CD4-positive, alpha-beta T cell treated with Interleukin-6 for 4 hours (primary cell): ENCODE data around the gene NELL2.
A peak's percentile ranks its signal among the peaks of the same experiment; 100 is the strongest.
"Not testable (repeated sequence)": the region's sequence is repeated elsewhere in the genome, so short reads cannot be mapped to it uniquely, and the experiment has no call there.

Experiments used
- DNase-seq: peaks from one replicate; pipeline ENCODE4 v3.0.0-alpha.2; 2020; ENCODE audit warnings: mixed read lengths

Gene NELL2

DNA sequence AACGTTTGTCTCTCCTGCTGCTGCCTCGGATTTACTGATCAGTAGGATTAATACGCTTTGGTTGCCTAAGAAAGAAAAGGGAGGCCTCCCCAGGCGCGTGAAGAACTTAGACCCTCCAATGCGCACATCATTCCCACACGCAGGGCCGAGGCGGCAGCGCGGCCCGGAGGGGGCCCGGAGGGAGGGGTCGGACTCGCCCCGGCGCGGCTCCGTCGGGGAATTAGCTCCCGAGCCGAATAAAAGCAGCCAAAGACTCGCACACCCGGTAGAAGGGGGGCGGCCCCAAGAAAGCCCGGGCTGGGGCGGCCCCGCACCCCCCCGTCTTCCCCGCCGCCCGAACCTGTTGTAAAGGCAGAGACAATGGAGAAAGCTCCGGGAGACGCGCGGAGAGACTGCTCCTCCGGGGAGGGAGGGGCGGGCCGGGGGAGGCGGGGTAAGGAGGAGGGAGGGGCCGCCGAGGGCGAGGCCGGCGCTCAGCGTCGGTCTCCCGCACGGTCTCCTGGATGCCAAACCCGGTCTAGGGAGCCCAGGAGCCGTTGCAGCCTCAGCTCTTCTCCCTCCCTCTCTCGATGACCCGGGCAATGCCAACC lies at the start of gene NELL2:
TSS of gene NELL2 (minus strand) at position 362 of the 590 bp plus-strand sequence. CDS start 446 bp downstream, outside the sequence.
- peak; percentile 78 for DNase-seq

- DNase-seq: no peak
Observed at GRCh38 chr12:44921736-44922135, 45.6 kb upstream of the NELL2 start.

GRCh38 chr12:44917141-44917540 lies 41.0 kb upstream of the NELL2 start:
- DNase-seq: no peak

DNA sequence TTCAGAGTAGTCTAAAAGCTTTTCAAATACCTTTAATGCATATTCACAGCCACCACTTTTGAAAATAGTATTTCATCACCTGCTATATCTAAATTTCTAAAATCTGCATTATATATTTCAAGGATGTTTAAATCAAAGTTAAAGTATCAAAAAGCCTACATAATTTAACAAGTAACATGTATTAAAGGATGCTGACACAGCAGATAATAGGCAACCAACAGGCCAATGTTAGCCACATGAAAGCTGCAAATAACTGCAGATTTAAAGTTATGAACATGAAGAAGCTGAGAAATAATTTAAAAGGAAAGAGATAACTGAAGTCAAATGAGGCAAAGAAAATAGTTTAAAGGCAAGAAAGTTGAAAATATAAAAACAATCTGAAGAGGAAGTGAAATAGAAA lies 39.8 kb upstream of the NELL2 start:
- no peak for DNase-seq

DNA sequence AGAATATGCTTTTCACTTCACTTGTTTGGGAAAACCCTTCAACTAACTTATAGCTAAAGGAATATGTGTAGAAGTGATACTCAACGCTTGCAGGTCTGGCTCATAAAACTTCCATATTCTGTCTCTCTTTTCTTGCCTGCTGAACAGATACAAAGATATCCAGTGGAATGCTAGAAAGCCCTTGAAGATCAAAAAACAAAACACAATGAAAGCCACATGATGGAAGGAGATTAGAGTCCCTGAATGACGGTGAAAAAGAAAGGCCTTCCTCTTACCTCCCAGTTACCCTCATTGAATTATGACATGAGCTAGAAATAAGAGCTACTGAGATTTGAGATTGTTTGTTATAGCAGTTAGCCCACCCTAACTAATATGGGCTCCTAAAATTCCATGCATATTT lies 28.2 kb upstream of the NELL2 start:
- no peak for DNase-seq

GRCh38 chr12:44898108-44898507 lies 22.0 kb upstream of the NELL2 start:
- DNase-seq: not testable (repeated sequence)

- no peak for DNase-seq
Observed at GRCh38 chr12:44889926-44890325, 13.8 kb upstream of the NELL2 start.

DNA sequence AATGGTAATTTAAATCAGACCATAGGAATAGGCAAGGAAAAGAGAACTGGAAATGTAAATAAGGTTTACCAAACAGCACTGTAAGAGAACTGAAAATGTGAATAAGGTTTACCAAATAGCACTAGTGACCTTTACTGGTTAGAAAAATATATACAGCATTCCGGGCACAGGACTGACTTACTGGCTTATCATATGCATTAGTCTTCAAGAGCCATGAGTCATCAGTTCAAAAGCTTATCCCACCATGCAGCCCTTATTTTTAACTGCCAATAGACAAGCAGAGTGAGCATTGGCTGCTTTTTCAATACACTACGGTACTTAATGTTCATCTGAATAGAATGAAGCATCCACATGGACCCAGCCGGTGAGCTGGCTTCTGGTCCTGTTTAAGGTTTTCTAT lies 13.0 kb upstream of the NELL2 start:
- no peak for DNase-seq

GRCh38 chr12:44885902-44886301 lies 9.8 kb upstream of the NELL2 start:
- no peak for DNase-seq

GRCh38 chr12:44881197-44881596 lies 5.1 kb upstream of the NELL2 start:
- DNase-seq: no peak

- DNase-seq: peak; percentile 51
Observed at GRCh38 chr12:44876544-44877410, 662 bp upstream of the NELL2 start.

DNA sequence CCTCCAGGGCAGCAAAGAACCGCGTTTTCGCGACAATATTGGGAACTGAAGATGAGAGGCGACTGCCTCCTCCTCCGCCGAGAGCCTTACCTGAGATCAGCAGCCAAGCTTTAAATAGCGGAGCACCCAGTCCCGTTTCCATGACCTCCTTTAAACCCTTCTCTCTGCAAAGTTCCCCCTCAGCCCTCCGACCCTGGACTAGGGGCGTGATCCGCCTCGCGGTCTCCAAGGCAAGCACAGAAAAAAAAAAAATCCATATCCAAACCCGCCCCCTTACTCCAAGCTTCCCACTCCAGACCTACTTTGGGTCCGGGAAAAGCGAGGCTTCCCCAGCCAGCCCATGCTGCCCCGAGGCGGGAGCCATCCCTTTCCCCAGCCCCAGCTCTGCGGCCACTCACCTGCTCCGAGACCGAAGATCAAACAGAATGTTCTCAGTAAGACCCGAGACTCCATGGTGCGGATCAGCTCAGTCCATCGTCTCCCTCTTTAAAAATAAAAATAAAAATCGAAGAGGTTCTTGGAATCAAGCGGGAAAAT lies 630 bp downstream of the NELL2 start:
- peak; percentile 29 for DNase-seq

- DNase-seq: peak; percentile 45
Observed at GRCh38 chr12:44874981-44875416, 1.1 kb downstream of the NELL2 start.

DNA sequence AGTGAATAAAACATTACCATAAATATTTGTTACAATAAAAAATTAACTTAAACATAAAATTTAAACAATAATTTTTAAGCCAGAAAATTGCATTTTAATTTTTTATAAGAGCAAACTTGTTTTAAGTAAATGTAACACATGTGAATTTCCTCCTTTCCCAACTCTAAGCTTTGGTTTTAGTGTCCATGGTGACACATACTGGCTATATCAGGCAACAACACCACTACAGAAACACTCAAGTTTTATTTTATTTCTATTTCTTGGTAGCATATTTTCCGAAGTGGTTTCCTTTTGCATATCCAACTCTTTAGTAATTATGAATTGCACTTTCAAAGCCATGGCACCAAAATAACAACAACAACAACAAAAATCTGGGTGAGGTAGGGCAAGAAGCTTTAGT lies 2.2 kb downstream of the NELL2 start:
- no peak for DNase-seq

DNA sequence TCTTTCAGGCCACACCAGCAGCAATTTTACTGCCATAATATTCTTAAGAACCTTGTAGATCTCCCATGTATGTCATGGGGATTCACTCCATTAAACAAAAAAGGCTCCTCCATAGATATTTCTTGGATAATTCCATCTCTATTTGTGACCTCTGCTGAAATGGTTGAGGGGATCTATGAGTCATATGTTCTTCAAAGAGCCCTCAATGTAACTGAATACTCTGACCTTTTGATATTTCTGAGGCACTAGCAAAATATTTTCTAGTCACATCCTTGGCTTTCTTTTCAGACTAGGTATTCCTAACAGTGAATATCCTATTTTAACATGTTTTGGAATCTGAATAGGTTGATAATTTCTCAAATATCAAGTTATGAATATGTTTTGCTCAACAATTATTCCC lies 6.6 kb downstream of the NELL2 start:
- no peak for DNase-seq

GRCh38 chr12:44863867-44864266 lies 12.2 kb downstream of the NELL2 start:
- no peak for DNase-seq

- no peak for DNase-seq
Observed at GRCh38 chr12:44859998-44860689, 16.0 kb downstream of the NELL2 start.

GRCh38 chr12:44858226-44858855 lies 17.8 kb downstream of the NELL2 start:
- DNase-seq: no peak

GRCh38 chr12:44852483-44852882 lies 23.6 kb downstream of the NELL2 start:
- DNase-seq: no peak

DNA sequence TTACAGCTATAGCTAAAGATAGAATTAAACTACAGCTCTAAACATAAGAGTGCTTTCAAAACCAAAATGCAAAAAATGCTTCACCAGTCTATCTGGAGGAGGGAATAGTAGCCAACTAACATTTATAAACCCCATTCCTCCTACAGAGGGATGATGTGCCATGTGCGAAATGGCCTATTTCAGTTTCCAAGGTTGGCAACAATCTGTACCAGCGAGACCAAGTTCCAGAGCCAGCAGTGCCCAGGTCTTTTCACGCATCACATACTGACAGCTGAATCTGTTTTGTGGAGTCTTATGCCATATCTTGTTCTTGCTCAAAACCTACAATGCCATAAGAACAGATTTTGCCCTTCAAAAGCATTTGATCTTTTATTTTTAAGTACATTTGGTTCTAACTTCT lies 24.5 kb downstream of the NELL2 start:
- no peak for DNase-seq

DNA sequence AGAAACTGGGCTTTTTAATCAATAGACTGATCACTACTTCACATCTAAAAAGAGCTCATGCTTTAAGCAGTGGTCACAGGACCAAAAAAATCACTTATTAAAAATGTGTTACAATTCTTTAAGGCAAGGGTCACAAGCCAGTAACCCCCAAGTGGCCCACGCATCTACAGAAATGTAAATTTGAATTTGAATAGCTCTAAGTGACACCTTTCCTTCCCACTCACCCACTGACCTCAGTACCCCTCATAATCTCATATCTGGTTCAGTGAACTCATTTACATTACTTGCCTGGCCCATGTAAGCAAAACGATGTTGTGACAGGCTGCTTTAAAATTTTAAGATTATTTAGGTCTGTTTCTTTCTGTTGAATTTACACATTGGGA lies 27.4 kb downstream of the NELL2 start:
- DNase-seq: no peak

DNA sequence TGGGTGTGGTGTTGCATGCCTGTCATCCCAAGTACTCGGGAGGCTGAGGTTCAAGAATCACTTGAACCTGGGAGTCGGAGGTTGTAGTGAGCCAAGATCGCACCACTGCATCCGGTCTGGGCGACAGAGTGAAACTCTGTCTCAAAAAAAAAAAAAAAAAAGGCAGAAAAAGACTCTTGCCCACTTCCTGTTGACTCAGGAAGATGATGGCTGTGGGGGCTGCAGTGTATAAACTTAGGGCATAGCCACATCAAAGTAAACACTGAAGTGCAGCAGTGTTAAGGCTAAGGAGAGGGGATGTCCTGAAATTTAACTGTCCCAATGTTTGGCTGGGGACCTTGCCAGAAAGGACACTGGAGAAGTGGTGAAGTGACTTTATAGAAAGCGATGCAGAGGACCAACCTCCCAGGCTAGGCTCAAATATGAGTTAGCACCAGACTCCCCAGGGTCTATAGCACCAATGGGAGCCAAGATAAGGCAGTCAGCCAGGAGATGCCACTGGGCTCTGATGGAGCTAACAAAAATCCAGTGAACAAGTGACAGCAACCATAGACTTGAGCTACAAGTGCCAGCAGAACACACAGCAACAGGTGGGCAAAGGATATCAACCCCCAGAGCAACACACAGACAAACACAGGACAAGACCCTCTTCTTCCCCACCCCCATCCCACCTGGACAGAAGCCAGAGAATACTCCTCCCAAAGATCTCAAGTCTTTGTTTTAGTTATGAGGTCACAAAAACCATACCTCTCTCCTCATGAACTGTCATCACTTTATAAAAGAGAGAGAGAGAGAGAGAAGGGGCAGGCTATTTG lies 28.0 kb downstream of the NELL2 start:
- DNase-seq: peak; percentile 76
